COLO668 (cell line): ENCODE results near the gene GRAMD1A.
"Not testable (repeated sequence)": the region's sequence is repeated elsewhere in the genome, so short reads cannot be mapped to it uniquely, and the experiment has no call there.

ENCODE experiments used
- DNase-seq: peaks from one replicate; lab custom pipeline; 2025; ENCODE audit not compliant: unreplicated experiment; lab: John Stamatoyannopoulos, UW

GRAMD1A gene

GRCh38 chr19:35034005-35034502, 33.9 kb downstream of the GRAMD1A start:
- DNase-seq = peak; percentile 4

GRCh38 chr19:35034588-35035382, 34.7 kb downstream of the GRAMD1A start:
- no peak for DNase-seq

- no peak for DNase-seq
Measured at GRCh38 chr19:35037716-35038622, 37.8 kb downstream of the GRAMD1A start.

- DNase-seq = no peak
Measured at GRCh38 chr19:35038623-35039512, 38.7 kb downstream of the GRAMD1A start.

GRCh38 chr19:35039881-35040825, 40.0 kb downstream of the GRAMD1A start:
- DNase-seq = no peak

- peak; percentile 71 for DNase-seq
Measured at GRCh38 chr19:35040826-35041547, 40.9 kb downstream of the GRAMD1A start.

- no peak for DNase-seq
Measured at GRCh38 chr19:35041548-35042055, 41.5 kb downstream of the GRAMD1A start, which contains the start of gene HPN. HPN (plus strand) TSS chr19:35041721; CDS start chr19:35042507, 786 bp downstream.

- DNase-seq = no peak
Measured at GRCh38 chr19:35042056-35042730, 42.1 kb downstream of the GRAMD1A start.

- DNase-seq = no peak
Measured at GRCh38 chr19:35042954-35043604, 43.0 kb downstream of the GRAMD1A start.

- no peak for DNase-seq
Measured at GRCh38 chr19:35043906-35044305, 43.8 kb downstream of the GRAMD1A start.

- DNase-seq = peak; percentile 34
Measured at GRCh38 chr19:35044317-35045117, 44.4 kb downstream of the GRAMD1A start.

GRCh38 chr19:35045667-35046300, 45.7 kb downstream of the GRAMD1A start:
- peak; percentile 6 for DNase-seq

GRCh38 chr19:35046461-35046860, 46.3 kb downstream of the GRAMD1A start:
- no peak for DNase-seq

GRCh38 chr19:35048911-35049411, 48.8 kb downstream of the GRAMD1A start:
- DNase-seq = peak; percentile 78

GRCh38 chr19:35049456-35049855, 49.3 kb downstream of the GRAMD1A start:
- no peak for DNase-seq

GRCh38 chr19:35050662-35051061, 50.5 kb downstream of the GRAMD1A start:
- not testable (repeated sequence) for DNase-seq
